ENCODE results near the gene FNIP1.

DNA sequence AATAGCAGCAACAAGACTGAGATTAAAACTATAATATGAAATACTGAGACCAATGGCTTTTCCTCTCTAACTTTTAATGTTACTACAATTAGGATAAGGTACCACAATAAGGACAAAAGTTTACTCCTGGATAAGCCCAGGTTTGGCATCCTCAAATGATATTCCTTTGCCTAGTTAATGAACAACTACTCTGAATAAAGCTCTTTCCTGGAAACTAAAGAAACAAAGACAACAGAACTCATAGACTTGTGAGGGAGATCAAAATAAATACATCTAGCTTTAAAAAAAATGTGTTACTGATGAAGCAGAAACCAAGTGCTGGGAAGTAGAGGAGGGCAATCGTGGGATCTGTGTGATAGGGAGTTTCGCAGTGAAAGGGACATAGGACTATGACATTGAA lies 142.5 kb downstream of the FNIP1 start:
- TF ChIP-seq, protein P1, sequence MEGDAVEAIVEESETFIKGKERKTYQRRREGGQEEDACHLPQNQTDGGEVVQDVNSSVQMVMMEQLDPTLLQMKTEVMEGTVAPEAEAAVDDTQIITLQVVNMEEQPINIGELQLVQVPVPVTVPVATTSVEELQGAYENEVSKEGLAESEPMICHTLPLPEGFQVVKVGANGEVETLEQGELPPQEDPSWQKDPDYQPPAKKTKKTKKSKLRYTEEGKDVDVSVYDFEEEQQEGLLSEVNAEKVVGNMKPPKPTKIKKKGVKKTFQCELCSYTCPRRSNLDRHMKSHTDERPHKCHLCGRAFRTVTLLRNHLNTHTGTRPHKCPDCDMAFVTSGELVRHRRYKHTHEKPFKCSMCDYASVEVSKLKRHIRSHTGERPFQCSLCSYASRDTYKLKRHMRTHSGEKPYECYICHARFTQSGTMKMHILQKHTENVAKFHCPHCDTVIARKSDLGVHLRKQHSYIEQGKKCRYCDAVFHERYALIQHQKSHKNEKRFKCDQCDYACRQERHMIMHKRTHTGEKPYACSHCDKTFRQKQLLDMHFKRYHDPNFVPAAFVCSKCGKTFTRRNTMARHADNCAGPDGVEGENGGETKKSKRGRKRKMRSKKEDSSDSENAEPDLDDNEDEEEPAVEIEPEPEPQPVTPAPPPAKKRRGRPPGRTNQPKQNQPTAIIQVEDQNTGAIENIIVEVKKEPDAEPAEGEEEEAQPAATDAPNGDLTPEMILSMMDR (IDR thresholded peaks at IDR 0.05; ENCODE audit: poor library complexity): no peak
- no peak for TF ChIP-seq EZH2 (IDR thresholded peaks at IDR 0.05; ENCODE audit: borderline replicate concordance)

Data from hepatocyte (in vitro differentiated cells).